Middle frontal gyrus (tissue), 1 donor: ENCODE measurements around the gene PCDHB3.
"Not testable (repeated sequence)": the region's sequence is repeated elsewhere in the genome, so short reads cannot be mapped to it uniquely, and the experiment has no call there.

Experiments
- DNase-seq: peaks from one replicate; pipeline ENCODE4 v3.0.0-alpha.2; 2015; ENCODE audit warnings: low spot score; ENCODE audit errors: extremely low spot score

Gene PCDHB3

GRCh38 chr5:141135718-141136266, 35.5 kb downstream of the PCDHB3 start:
- no peak for DNase-seq

- DNase-seq: not testable (repeated sequence)
Measured at GRCh38 chr5:141137346-141137745, 37.1 kb downstream of the PCDHB3 start.

- no peak for DNase-seq
Measured at GRCh38 chr5:141149812-141150211, 49.5 kb downstream of the PCDHB3 start, which contains the start of gene PCDHB6. Gene PCDHB6, plus strand, starts transcription at chr5:141150057. Its CDS starts 201 bp downstream, at chr5:141150258.

- DNase-seq: no peak
Measured at GRCh38 chr5:141150224-141150992, 50.1 kb downstream of the PCDHB3 start.

GRCh38 chr5:141150993-141151325, 50.7 kb downstream of the PCDHB3 start:
- DNase-seq: no peak

- DNase-seq: not testable (repeated sequence)
Measured at GRCh38 chr5:141151632-141152031, 51.4 kb downstream of the PCDHB3 start.

- DNase-seq: not testable (repeated sequence)
Measured at GRCh38 chr5:141152096-141152495, 51.8 kb downstream of the PCDHB3 start.
